Inferior parietal cortex (tissue), 1 donor: ENCODE measurements around the gene VEGFD.

ENCODE experiments used
- DNase-seq: peaks from one replicate; pipeline ENCODE4 v3.0.0-alpha.2; 2016; ENCODE audit errors: extremely low spot score

The VEGFD gene

GRCh38 chrX:15359701-15360100 lies 24.5 kb downstream of the VEGFD start:
- no peak for DNase-seq

GRCh38 chrX:15358533-15358932 lies 25.7 kb downstream of the VEGFD start:
- DNase-seq = no peak

GRCh38 chrX:15356444-15356843 lies 27.8 kb downstream of the VEGFD start:
- no peak for DNase-seq

GRCh38 chrX:15350329-15350996 lies 33.8 kb downstream of the VEGFD start:
- no peak for DNase-seq

GRCh38 chrX:15349046-15349445 lies 35.2 kb downstream of the VEGFD start:
- peak; percentile 83 for DNase-seq

- no peak for DNase-seq
Measured at GRCh38 chrX:15345976-15346375, 38.2 kb downstream of the VEGFD start.

- DNase-seq = no peak
Measured at GRCh38 chrX:15344106-15344505, 40.1 kb downstream of the VEGFD start.

GRCh38 chrX:15343075-15343476 lies 41.1 kb downstream of the VEGFD start:
- DNase-seq = no peak

GRCh38 chrX:15340867-15341266 lies 43.3 kb downstream of the VEGFD start:
- DNase-seq = no peak

GRCh38 chrX:15336023-15336413 lies 48.2 kb downstream of the VEGFD start:
- no peak for DNase-seq

GRCh38 chrX:15335135-15336022 lies 48.8 kb downstream of the VEGFD start, which contains the start of gene PIGA:
Gene PIGA, minus strand, starts transcription at chrX:15335523. Its CDS starts 3,593 bp downstream, at chrX:15331930.
- peak; percentile 93 for DNase-seq

GRCh38 chrX:15334561-15334960 lies 49.7 kb downstream of the VEGFD start:
- DNase-seq = no peak

GRCh38 chrX:15328821-15329220 lies 55.4 kb downstream of the VEGFD start:
- no peak for DNase-seq

- no peak for DNase-seq
Measured at GRCh38 chrX:15328131-15328530, 56.1 kb downstream of the VEGFD start.

GRCh38 chrX:15322472-15322871 lies 61.7 kb downstream of the VEGFD start:
- DNase-seq = no peak

GRCh38 chrX:15322072-15322471 lies 62.1 kb downstream of the VEGFD start:
- DNase-seq = no peak

GRCh38 chrX:15321447-15321846 lies 62.8 kb downstream of the VEGFD start:
- DNase-seq = no peak

- DNase-seq = no peak
Measured at GRCh38 chrX:15320297-15320696, 63.9 kb downstream of the VEGFD start.

GRCh38 chrX:15319075-15319474 lies 65.1 kb downstream of the VEGFD start:
- peak; percentile 50 for DNase-seq

- no peak for DNase-seq
Measured at GRCh38 chrX:15315509-15315908, 68.7 kb downstream of the VEGFD start, which contains the start of gene ASB11. Gene ASB11, minus strand, starts transcription at chrX:15315640. Its CDS starts 35 bp downstream, at chrX:15315605.

- DNase-seq = no peak
Measured at GRCh38 chrX:15314472-15314871, 69.7 kb downstream of the VEGFD start.

GRCh38 chrX:15311119-15311518 lies 73.1 kb downstream of the VEGFD start:
- no peak for DNase-seq

GRCh38 chrX:15310117-15310516 lies 74.1 kb downstream of the VEGFD start:
- no peak for DNase-seq
